HG02610 (cell line): ENCODE data around the gene FMN1.

ENCODE experiments used
- ATAC-seq: cut with Tn5 transposase; IDR thresholded peaks from one replicate; pipeline ENCODE4 v1.9.1; 2021; ENCODE audit warnings: mild to moderate bottlenecking, moderate library complexity; ENCODE audit not compliant: unreplicated experiment

The FMN1 gene

DNA sequence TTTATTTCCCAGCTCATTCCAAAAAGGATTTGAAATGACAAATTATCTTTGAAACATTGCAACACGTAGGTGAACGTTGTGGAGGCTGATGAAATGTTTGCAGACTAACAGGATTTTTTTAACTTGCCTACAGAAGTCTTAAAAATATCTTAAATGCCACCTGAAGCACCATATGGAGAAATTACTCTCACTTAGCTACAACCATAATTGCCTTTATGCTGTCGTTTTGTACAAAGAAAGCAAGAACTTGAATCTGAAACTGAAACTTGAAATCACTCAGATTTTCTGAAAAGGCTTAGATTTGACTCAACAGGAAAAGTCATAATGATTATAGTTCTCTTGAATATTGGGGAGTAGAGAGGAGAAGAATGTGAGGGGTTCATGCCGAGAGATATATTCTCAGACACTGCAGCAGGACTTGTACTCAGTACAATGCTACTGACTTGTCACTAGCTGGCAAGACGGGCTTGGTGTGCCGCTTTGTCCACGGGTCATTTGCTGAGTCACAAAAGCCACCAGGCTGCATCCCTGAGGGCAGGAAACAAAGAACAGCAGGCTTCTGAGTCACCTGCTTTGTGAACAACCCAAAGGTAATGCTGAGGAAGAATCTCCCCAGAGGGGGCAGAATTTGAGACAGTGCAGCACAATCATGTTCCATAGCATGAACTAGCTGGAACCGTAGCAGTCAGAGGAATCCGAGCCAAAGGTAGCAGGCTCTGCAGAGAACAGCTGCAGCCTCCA, 7.1 kb upstream of the FMN1 start:
- peak; percentile 90 for ATAC-seq

DNA sequence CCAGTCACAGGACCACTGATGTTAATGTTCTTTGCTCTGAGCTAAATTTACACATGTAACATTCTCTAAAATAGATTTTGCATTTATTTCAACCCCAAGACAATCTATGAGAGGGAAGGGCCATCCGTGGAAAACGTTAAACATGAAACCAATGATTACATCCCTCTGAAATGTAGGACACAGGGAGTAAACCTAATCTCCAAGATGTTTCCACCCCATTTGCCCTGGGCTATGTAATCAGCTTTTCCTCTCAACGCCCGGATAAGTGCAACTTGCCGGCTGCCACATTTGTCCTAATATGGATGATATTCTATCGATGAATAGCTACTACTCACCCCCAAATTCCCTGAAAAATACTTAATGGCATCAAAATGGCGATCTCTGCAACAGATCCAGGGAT, 6.4 kb upstream of the FMN1 start:
- no peak for ATAC-seq

GRCh38 chr15:33200444-33200843, 5.9 kb upstream of the FMN1 start:
- ATAC-seq, result no peak

DNA sequence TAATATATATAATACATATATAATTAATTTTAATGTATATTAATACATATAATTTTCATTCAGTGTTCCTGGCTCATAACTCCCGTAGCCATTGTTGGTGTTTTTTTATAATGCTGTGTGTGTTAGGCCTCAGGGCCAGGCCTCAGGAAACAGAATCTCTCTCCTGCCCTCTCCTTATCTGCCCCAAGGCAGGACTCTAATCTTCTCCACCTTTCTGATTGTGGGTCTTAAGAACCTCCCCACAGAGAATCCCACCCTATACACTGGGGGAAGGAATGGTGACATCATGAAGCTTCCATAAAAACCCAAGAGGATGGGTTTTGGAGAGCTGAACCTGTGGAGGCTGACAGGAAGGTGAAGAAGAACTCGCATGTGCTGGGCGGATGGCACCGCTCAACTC, 4.0 kb upstream of the FMN1 start:
- no peak for ATAC-seq

GRCh38 chr15:33197636-33198035, 3.1 kb upstream of the FMN1 start:
- ATAC-seq, result no peak

GRCh38 chr15:33194237-33194636, 277 bp downstream of the FMN1 start:
- ATAC-seq, result no peak

GRCh38 chr15:33191591-33191990, 2.9 kb downstream of the FMN1 start:
- no peak for ATAC-seq

DNA sequence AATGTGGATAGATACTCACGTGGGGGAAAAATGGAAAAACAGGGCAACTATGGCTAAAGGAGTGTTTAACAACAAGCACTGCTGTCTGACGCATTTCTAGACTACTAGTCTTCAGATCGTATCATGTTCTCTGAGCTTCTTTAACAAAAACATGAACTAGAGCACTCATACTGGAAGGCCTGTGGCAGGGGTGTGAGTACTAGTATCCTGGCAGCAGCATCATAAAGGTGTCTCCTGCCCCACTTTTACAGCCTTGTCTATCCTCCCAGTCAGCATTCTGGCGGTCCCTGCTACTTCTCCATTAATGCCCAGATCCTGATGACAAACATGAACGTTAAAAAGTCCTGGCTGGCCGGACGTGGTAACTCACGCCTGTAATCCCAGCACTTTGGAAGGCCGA, 4.0 kb downstream of the FMN1 start:
- no peak for ATAC-seq

GRCh38 chr15:33188641-33189257, 5.8 kb downstream of the FMN1 start:
- ATAC-seq, result no peak

- ATAC-seq, result no peak
These were observed 6.4 kb downstream of the FMN1 start for GRCh38 chr15:33188159-33188558.

DNA sequence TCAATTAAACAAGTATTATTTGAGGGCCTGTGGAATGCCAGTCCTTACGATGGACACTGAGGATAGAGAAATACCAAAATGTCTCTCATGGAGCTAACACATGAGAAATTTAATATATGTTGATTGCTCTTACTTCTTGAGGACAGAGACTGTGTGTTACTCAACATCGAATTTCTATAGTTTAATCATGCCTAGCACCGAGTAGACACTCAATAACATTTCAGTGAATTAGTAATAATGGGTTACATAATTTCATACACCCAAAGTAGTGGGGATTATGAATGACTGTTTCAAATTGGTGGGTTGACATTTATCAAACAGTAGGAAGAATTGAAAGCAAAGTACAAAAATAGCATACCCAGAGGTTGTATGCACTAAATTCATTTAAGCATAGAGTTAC, 11.2 kb downstream of the FMN1 start:
- ATAC-seq, result no peak

DNA sequence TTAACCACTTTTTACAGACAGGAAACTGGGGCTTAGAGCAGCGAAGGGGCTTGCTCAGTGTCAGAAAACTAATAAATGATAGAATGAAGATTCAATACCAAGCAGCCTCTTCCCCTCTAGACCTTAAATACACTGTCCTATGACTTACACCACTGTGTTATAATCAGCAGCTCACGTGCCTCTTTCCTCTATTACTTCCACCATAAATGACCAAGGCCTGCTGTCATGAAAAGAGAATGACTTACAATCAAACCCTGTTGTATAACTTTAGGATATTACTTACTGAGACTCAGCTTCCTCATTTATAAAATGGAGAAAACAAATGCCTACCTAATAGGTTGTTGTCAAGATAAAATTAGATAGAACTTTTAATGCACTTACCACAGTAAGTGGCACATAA, 11.6 kb downstream of the FMN1 start:
- no peak for ATAC-seq

- no peak for ATAC-seq
These were observed 12.1 kb downstream of the FMN1 start for GRCh38 chr15:33182278-33182905.

- ATAC-seq, result no peak
These were observed 14.6 kb downstream of the FMN1 start for GRCh38 chr15:33179874-33180273.

DNA sequence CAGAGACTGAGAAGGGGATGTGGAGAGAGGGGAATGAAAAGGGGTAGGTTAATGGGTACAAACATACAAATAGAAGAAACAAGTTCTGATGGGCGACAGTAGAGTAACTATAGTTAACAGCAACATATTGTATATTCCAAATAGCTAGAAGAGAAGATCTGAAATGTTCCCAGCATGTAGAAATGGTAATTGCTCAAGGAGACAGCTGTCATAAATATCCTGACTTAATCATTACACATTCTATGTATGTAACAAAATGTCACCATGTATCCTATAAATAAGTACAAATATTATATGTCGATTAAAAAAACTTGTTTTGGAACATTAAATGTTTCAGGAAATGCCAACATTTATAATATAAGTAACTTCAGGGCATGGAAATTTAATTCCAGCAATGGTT, 23.3 kb downstream of the FMN1 start:
- no peak for ATAC-seq

GRCh38 chr15:33169625-33170024, 24.9 kb downstream of the FMN1 start:
- no peak for ATAC-seq

DNA sequence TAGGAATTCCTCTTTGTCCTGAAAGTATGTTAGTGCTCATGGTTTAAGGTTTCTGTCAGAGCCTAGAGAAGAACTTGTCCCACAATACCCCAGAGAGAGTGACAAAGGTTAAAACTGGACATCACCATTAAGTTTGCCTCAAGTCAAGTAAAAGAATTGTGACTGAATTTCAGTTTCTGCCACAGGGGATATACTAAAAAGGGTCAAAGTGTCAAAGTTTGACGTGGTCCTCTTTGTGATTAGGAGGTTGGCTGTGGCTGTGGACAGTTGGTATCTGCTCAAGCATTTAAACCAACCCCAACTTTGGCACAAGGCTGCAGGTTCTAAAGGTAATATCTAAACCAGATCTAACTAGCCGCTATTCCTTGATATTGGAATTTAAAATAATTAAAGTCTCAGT, 26.1 kb downstream of the FMN1 start:
- ATAC-seq, result no peak

- ATAC-seq, result no peak
These were observed 30.7 kb downstream of the FMN1 start for GRCh38 chr15:33163816-33164215.

DNA sequence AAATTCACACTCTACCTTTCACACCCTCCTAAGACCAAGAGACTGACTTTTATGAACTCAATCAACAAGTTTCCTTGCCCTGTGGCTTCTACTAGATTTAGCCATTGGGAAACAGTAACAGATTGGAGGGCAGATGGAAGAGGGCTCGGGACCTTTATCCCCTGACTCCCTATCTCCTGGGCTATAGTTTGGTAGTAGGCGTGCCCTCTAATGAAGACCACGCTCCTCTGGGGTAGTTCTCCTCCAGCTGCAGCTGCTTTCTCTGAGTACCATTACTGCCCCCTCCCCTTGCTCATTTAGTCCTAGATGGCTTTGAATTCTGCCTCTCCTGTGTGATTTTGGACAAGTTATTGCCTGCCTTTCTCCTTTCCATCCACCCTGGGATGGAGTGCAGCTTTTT, 33.3 kb downstream of the FMN1 start:
- no peak for ATAC-seq

- no peak for ATAC-seq
These were observed 33.8 kb downstream of the FMN1 start for GRCh38 chr15:33160581-33161165.

DNA sequence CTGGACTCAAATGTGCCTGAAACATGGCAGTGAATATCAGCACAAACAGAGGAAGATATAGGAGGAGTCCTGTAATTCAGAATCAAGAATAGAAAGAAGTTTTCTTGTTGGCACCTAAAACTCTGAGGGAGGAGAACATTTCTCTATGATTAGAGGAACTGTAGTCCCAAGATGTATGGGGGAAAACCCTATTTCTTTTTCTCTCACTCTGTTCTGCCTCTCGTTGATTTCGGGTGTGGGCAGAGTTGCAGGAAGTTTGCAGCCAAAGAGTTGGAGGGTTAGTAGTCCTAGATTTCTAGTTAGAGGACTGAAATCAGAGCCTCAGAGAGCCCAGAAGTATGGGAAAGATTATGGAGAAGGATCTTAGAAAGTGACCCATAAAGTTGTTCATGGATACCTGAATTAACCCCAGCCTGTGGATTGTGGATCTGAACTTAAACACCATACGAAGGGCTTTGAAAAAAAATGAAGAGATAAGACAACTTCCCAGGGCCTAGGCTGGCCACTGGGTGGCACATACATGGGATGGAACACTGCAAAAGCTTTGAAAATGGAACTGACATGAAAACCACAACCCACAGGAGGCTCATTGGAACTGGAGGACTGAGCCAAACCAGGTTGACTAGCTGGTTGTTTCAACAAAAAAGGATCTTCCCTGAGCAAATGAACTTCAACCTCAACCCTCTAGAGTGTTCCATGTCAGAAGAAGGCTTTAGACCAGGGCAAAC, 34.6 kb downstream of the FMN1 start:
- ATAC-seq, result no peak
